ENCODE data around the gene NFATC1. TPM values are rescaled to one million over a fixed set of nuclear protein-coding genes. Genes with fewer than 3 reads are reported as not detected.
A peak's percentile ranks its signal among the peaks of the same experiment; 100 is the strongest.

NFATC1 gene
- total and polyA plus RNA-seq, 2 experiments from 2014 or later: 7.5 to 9.8 TPM

GRCh38 chr18:79496978-79497637, 101.4 kb downstream of the NFATC1 start:
- peaks cover 5% of the 10 kb centered on the region for H3K9me3 ChIP-seq (ENCODE audit: low read depth)
- no peaks in the 10 kb centered on the region for H4K20me1 ChIP-seq (ENCODE audit: insufficient read depth)
- TF ChIP-seq EZH2phosphoT487 (IDR thresholded peaks at IDR 0.05; ENCODE audit: insufficient read depth, low read depth) (no peak), EZH2 (IDR thresholded peaks at IDR 0.05; ENCODE audit: insufficient read depth, poor library complexity, severe bottlenecking) (no peak)
- H3K9me2 ChIP-seq (ENCODE audit: insufficient read depth): no peaks in the 10 kb centered on the region
- H3K4me1 ChIP-seq (ENCODE audit: insufficient read depth): no peaks in the 10 kb centered on the region
- H3K27me3 ChIP-seq (replicated peaks; ENCODE audit: insufficient read depth): no peaks in the 10 kb centered on the region
- H3K9ac ChIP-seq: no peak overlapping the region
- H3K36me3 ChIP-seq (ENCODE audit: low read depth): peaks cover 6% of the 10 kb centered on the region; the same call in 1 of the 2 replicates
- in situ Hi-C loops (cut with MboI): no loop called here
- DNase-seq: peak; percentile 51
- no peak overlapping the region for H3K4me2 ChIP-seq (ENCODE audit: unreplicated experiment)
- 41 to 42% methylated on average over 22 of the region's 22 CpGs for WGBS, 2 experiments (ENCODE audit: low coverage in 1 of 2, low lambda C conversion rate in 2 of 2, missing lambda C conversion rate in 2 of 2)
- H3K4me3 ChIP-seq: no peak overlapping the region
- H3F3A ChIP-seq (ENCODE audit: insufficient read depth): peaks cover 4% of the 10 kb centered on the region
- H3K79me2 ChIP-seq (ENCODE audit: insufficient read depth): no peaks in the 10 kb centered on the region
- no peak overlapping the region for H3K27ac ChIP-seq
- H2AFZ ChIP-seq: no peak overlapping the region

- H3K27me3 ChIP-seq (replicated peaks; ENCODE audit: insufficient read depth): no peaks in the 10 kb centered on the region
- no peak for DNase-seq
- 0 out of 2 replicates have a peak, but pooled peaks cover 2% of the 10 kb centered on the region for H3K4me1 ChIP-seq (ENCODE audit: insufficient read depth)
- TF ChIP-seq EZH2 (IDR thresholded peaks at IDR 0.05; ENCODE audit: insufficient read depth, poor library complexity, severe bottlenecking) (no peak), EZH2phosphoT487 (IDR thresholded peaks at IDR 0.05; ENCODE audit: insufficient read depth, low read depth) (no peak)
- in situ Hi-C loops (cut with MboI): no loop called here
- no peaks in the 10 kb centered on the region for H3K79me2 ChIP-seq (ENCODE audit: insufficient read depth)
- peaks cover 6% of the 10 kb centered on the region; the same call in 1 of the 2 replicates for H3K36me3 ChIP-seq (ENCODE audit: low read depth)
- no peak overlapping the region for H3K9ac ChIP-seq
- no peak overlapping the region for H3K27ac ChIP-seq
- no peak overlapping the region for H2AFZ ChIP-seq
- peaks cover 9% of the 10 kb centered on the region for H3F3A ChIP-seq (ENCODE audit: insufficient read depth)
- peaks cover 5% of the 10 kb centered on the region for H3K9me3 ChIP-seq (ENCODE audit: low read depth)
- WGBS, 2 experiments (ENCODE audit: low coverage in 1 of 2, low lambda C conversion rate in 2 of 2, missing lambda C conversion rate in 2 of 2): 76 to 89% methylated on average over 4 of the region's 4 CpGs
- H4K20me1 ChIP-seq (ENCODE audit: insufficient read depth): no peaks in the 10 kb centered on the region
- H3K4me2 ChIP-seq (ENCODE audit: unreplicated experiment): no peak overlapping the region
- H3K9me2 ChIP-seq (ENCODE audit: insufficient read depth): no peaks in the 10 kb centered on the region
- H3K4me3 ChIP-seq: no peak overlapping the region
These were observed 101.9 kb downstream of the NFATC1 start for GRCh38 chr18:79497638-79498081.

GRCh38 chr18:79498662-79499061, 102.9 kb downstream of the NFATC1 start:
- Histone ChIP-seq H3K36me3 (ENCODE audit: low read depth) (peaks cover 6% of the 10 kb centered on the region; the same call in 1 of the 2 replicates), H3K9me2 (ENCODE audit: insufficient read depth) (no peaks in the 10 kb centered on the region), H3F3A (ENCODE audit: insufficient read depth) (peaks cover 10% of the 10 kb centered on the region), H3K79me2 (ENCODE audit: insufficient read depth) (no peaks in the 10 kb centered on the region), H3K4me3 (no peak overlapping the region), H2AFZ (no peak overlapping the region), H3K27ac (no peak overlapping the region), H3K4me1 (ENCODE audit: insufficient read depth) (0 out of 2 replicates have a peak, but pooled peaks cover 3% of the 10 kb centered on the region), H3K9ac (no peak overlapping the region), H3K27me3 (replicated peaks; ENCODE audit: insufficient read depth) (no peaks in the 10 kb centered on the region), H3K9me3 (ENCODE audit: low read depth) (peaks cover 5% of the 10 kb centered on the region), H4K20me1 (ENCODE audit: insufficient read depth) (no peaks in the 10 kb centered on the region), H3K4me2 (ENCODE audit: unreplicated experiment) (no peak overlapping the region)
- WGBS, 2 experiments (ENCODE audit: low coverage in 1 of 2, low lambda C conversion rate in 2 of 2, missing lambda C conversion rate in 2 of 2): 84 to 90% methylated on average over 6 of the region's 6 CpGs
- TF ChIP-seq EZH2phosphoT487 (IDR thresholded peaks at IDR 0.05; ENCODE audit: insufficient read depth, low read depth) (no peak), EZH2 (IDR thresholded peaks at IDR 0.05; ENCODE audit: insufficient read depth, poor library complexity, severe bottlenecking) (no peak)
- DNase-seq: no peak
- in situ Hi-C loops (cut with MboI): no loop called here

GRCh38 chr18:79501006-79501405, 105.3 kb downstream of the NFATC1 start:
- H3K79me2 ChIP-seq (ENCODE audit: insufficient read depth): no peaks in the 10 kb centered on the region
- H3F3A ChIP-seq (ENCODE audit: insufficient read depth): peaks cover 10% of the 10 kb centered on the region
- no peak overlapping the region for H2AFZ ChIP-seq
- DNase-seq: no peak
- H3K4me2 ChIP-seq (ENCODE audit: unreplicated experiment): no peak overlapping the region
- H3K36me3 ChIP-seq (ENCODE audit: low read depth): peaks cover 6% of the 10 kb centered on the region; the same call in 1 of the 2 replicates
- no peak overlapping the region for H3K4me3 ChIP-seq
- H3K27ac ChIP-seq: no peak overlapping the region
- H3K4me1 ChIP-seq (ENCODE audit: insufficient read depth): peaks cover 3% of the 10 kb centered on the region; the same call in 1 of the 2 replicates
- peaks cover 5% of the 10 kb centered on the region for H3K9me3 ChIP-seq (ENCODE audit: low read depth)
- no peaks in the 10 kb centered on the region for H3K9me2 ChIP-seq (ENCODE audit: insufficient read depth)
- WGBS, 2 experiments (ENCODE audit: low coverage in 1 of 2, low lambda C conversion rate in 2 of 2, missing lambda C conversion rate in 2 of 2): 86 to 90% methylated on average over 4 of the region's 4 CpGs
- in situ Hi-C loops (cut with MboI): no loop called here
- H3K9ac ChIP-seq: no peak overlapping the region
- TF ChIP-seq EZH2phosphoT487 (IDR thresholded peaks at IDR 0.05; ENCODE audit: insufficient read depth, low read depth) (no peak), EZH2 (IDR thresholded peaks at IDR 0.05; ENCODE audit: insufficient read depth, poor library complexity, severe bottlenecking) (no peak)
- H4K20me1 ChIP-seq (ENCODE audit: insufficient read depth): no peaks in the 10 kb centered on the region
- no peaks in the 10 kb centered on the region for H3K27me3 ChIP-seq (replicated peaks; ENCODE audit: insufficient read depth)
